H1 (cell line): ENCODE results near the gene GCH1. TPM values are rescaled to one million over a fixed set of nuclear protein-coding genes. Genes with fewer than 3 reads are reported as not detected.

Source experiments
- CTCF ChIA-PET: fragments of 300-600 bp; sonication (Branson Sonifier 250); formaldehyde crosslinking; loops from one replicate; lab custom pipeline; 2021; ENCODE audit not compliant: partially characterized antibody; lab: Charles Lee
- POLR2A ChIA-PET: fragments of 300-600 bp; sonication (Branson Sonifier 250); formaldehyde crosslinking; loops from one replicate; lab custom pipeline; 2021; ENCODE audit warnings: inconsistent platforms; ENCODE audit not compliant: partially characterized antibody; lab: Charles Lee
- DNase-seq, 2 experiments: peaks; one replicate each; pipeline versions ENCODE4 v3.0.0 to v3.0.0-alpha.2; 2010 to 2022; ENCODE audit warnings: low spot score in 2 of 2, low read depth in 1 of 2, mixed read lengths in 1 of 2
- FAIRE-seq: peaks from 2 replicates; lab custom pipeline; 2011; peaks lifted over from hg19 to GRCh38; lab: Jason Lieb, UNC
- H2AFZ ChIP-seq: 2 replicates; pipeline ENCODE4 v1.8.1; 2012; ENCODE audit warnings: low read length, inconsistent platforms
- H2AK5ac ChIP-seq: 2 replicates; pipeline ENCODE4 v1.6.1; 2013; ENCODE audit warnings: low read depth, low read length
- H2BK120ac ChIP-seq: replicated peaks from 2 replicates; pipeline ENCODE3; 2013; ENCODE audit warnings: low read depth, low read length, inconsistent platforms
- H2BK12ac ChIP-seq: 2 replicates; pipeline ENCODE4 v1.6.1; 2013; ENCODE audit warnings: low read depth, low read length
- H2BK15ac ChIP-seq: 2 replicates; pipeline ENCODE4 v1.6.1; 2013; ENCODE audit warnings: low read length
- H2BK20ac ChIP-seq: 2 replicates; pipeline ENCODE4 v1.6.1; 2013; ENCODE audit warnings: low read length
- H2BK5ac ChIP-seq: 2 replicates; pipeline ENCODE4 v1.6.1; 2013; ENCODE audit warnings: low read depth, low read length
- H3K14ac ChIP-seq: 2 replicates; pipeline ENCODE4 v1.6.1; 2013; ENCODE audit warnings: inconsistent platforms; ENCODE audit not compliant: insufficient read length
- H3K18ac ChIP-seq: 2 replicates; pipeline ENCODE4 v1.6.1; 2013; ENCODE audit warnings: low read length; ENCODE audit errors: extremely low read depth
- H3K23ac ChIP-seq: 2 replicates; pipeline ENCODE4 v1.6.1; 2013; ENCODE audit warnings: inconsistent platforms; ENCODE audit not compliant: insufficient read length
- H3K23me2 ChIP-seq: 2 replicates; pipeline ENCODE4 v1.6.1; 2013; ENCODE audit warnings: low read depth, low read length
- H3K27ac ChIP-seq: 2 replicates; pipeline ENCODE4 v1.6.1; 2011; ENCODE audit warnings: low read depth, low read length, inconsistent platforms
- H3K27me3 ChIP-seq, 4 experiments: replicated peaks in 1 of 4; 1 replicate in 1 of 4; 2 replicates in 3 of 4; pipeline versions ENCODE4 v1.6.1 to v1.8.1; 2011 to 2013; ENCODE audit warnings: low read length in 3 of 4, mild to moderate bottlenecking in 3 of 4, inconsistent platforms in 2 of 4, mixed read lengths in 2 of 4, moderate library complexity in 1 of 4; ENCODE audit not compliant: control insufficient read depth in 3 of 4, insufficient read depth in 3 of 4; ENCODE audit errors: extremely low read depth in 1 of 4
- H3K36me3 ChIP-seq, 4 experiments: 2 replicates each; pipeline versions ENCODE4 v1.6.1 to v1.8.1; 2011 to 2013; ENCODE audit warnings: mild to moderate bottlenecking in 4 of 4, low read length in 3 of 4, moderate library complexity in 2 of 4, control low read depth in 1 of 4, inconsistent platforms in 1 of 4; ENCODE audit not compliant: insufficient read depth in 4 of 4, control insufficient read depth in 2 of 4
- H3K4ac ChIP-seq: replicated peaks from 2 replicates; pipeline ENCODE3; 2013; ENCODE audit warnings: low read length, low read depth, mixed read lengths, inconsistent platforms; ENCODE audit not compliant: insufficient read length
- H3K4me1 ChIP-seq, 4 experiments: replicated peaks in 1 of 4; 1 replicate in 1 of 4; 2 replicates in 3 of 4; pipeline versions ENCODE4 v1.6.1 to v1.8.1; 2011 to 2013; ENCODE audit warnings: low read length in 3 of 4, inconsistent platforms in 2 of 4, mixed read lengths in 1 of 4; ENCODE audit not compliant: insufficient read depth in 4 of 4, control insufficient read depth in 3 of 4
- H3K4me2 ChIP-seq, 2 experiments: 2 replicates each; pipeline versions ENCODE4 v1.6.1 to v1.8.1; 2011 to 2013; ENCODE audit warnings: low read depth in 2 of 2, low read length in 2 of 2, control low read depth in 1 of 2, inconsistent platforms in 1 of 2, mild to moderate bottlenecking in 1 of 2; ENCODE audit not compliant: insufficient read depth in 1 of 2
- H3K4me3 ChIP-seq, 4 experiments: fragments of 200-600, 300-600 bp in 1 of 4; sonication (generic), shearing (Covaris generic), sonication (Bioruptor Twin) in 1 of 4; 2 replicates each; pipeline versions ENCODE4 v1.5.1 to v1.8.1; 2011 to 2016; ENCODE audit warnings: low read length in 4 of 4, low read depth in 3 of 4, control low read depth in 2 of 4, inconsistent platforms in 2 of 4, mild to moderate bottlenecking in 2 of 4, mixed read lengths in 1 of 4, moderate library complexity in 1 of 4; ENCODE audit not compliant: insufficient read depth in 2 of 4; ENCODE audit errors: extremely low read depth in 1 of 4
- H3K56ac ChIP-seq: replicated peaks from 2 replicates; pipeline ENCODE3; 2013; ENCODE audit warnings: low read depth, mild to moderate bottlenecking, mixed read lengths, low read length, inconsistent platforms; ENCODE audit not compliant: insufficient read length
- H3K79me1 ChIP-seq: 2 replicates; pipeline ENCODE4 v1.6.1; 2013; ENCODE audit warnings: low read depth, low read length, control low read depth
- H3K79me2 ChIP-seq, 2 experiments: 2 replicates each; pipeline versions ENCODE4 v1.6.1 to v1.8.1; 2012 to 2013; ENCODE audit warnings: low read length in 2 of 2, mild to moderate bottlenecking in 2 of 2, inconsistent platforms in 1 of 2; ENCODE audit not compliant: insufficient read depth in 2 of 2, control insufficient read depth in 1 of 2
- H3K9ac ChIP-seq, 4 experiments: replicated peaks in 1 of 4; 1 replicate in 1 of 4; 2 replicates in 3 of 4; pipeline versions ENCODE4 v1.6.1 to v1.8.1; 2011 to 2013; ENCODE audit warnings: low read depth in 3 of 4, low read length in 3 of 4, control low read depth in 2 of 4, mild to moderate bottlenecking in 2 of 4, moderate library complexity in 2 of 4, inconsistent platforms in 1 of 4; ENCODE audit errors: extremely low read depth in 1 of 4
- H3K9me3 ChIP-seq, 2 experiments: 2 replicates each; pipeline versions ENCODE4 v1.6.1 to v1.8.1; 2012 to 2013; ENCODE audit warnings: mild to moderate bottlenecking in 2 of 2, moderate library complexity in 2 of 2, control low read depth in 1 of 2, inconsistent platforms in 1 of 2, low read depth in 1 of 2, low read length in 1 of 2, mixed read lengths in 1 of 2; ENCODE audit not compliant: insufficient read depth in 2 of 2
- H4K20me1 ChIP-seq, 2 experiments: replicated peaks in 1 of 2; 2 replicates each; pipeline versions ENCODE3 to v1.8.1; 2011 to 2013; ENCODE audit warnings: inconsistent platforms in 2 of 2, low read length in 2 of 2, mild to moderate bottlenecking in 1 of 2; ENCODE audit not compliant: insufficient read depth in 2 of 2, control insufficient read depth in 1 of 2
- H4K5ac ChIP-seq: 2 replicates; pipeline ENCODE4 v1.6.1; 2013; ENCODE audit warnings: low read length, low read depth, mixed read lengths, inconsistent platforms; ENCODE audit not compliant: insufficient read length
- H4K8ac ChIP-seq: 2 replicates; pipeline ENCODE4 v1.8.0; 2013; ENCODE audit warnings: mild to moderate bottlenecking, moderate library complexity, low read length, inconsistent platforms; ENCODE audit not compliant: insufficient read depth; ENCODE audit errors: extremely low read depth
- H4K91ac ChIP-seq: replicated peaks from 2 replicates; pipeline ENCODE3; 2013; ENCODE audit warnings: low read length, mixed read lengths, inconsistent platforms; ENCODE audit not compliant: insufficient read length
- BCL11A ChIP-seq, 2 experiments: IDR thresholded peaks; one replicate each; pipeline ENCODE4 v1.6.1; 2011; ENCODE audit warnings: low read depth in 2 of 2, low read length in 2 of 2, mild to moderate bottlenecking in 2 of 2
- BRCA1 ChIP-seq: IDR thresholded peaks from 2 replicates; pipeline ENCODE4 v1.6.1; 2012; ENCODE audit warnings: low read depth, low read length, improper control_type of control experiment
- FOSL1 ChIP-seq: IDR thresholded peaks from 2 replicates; pipeline ENCODE4 v1.6.1; 2011; ENCODE audit warnings: mild to moderate bottlenecking, low read depth, low read length, moderate library complexity; ENCODE audit not compliant: insufficient read depth
- NRF1 ChIP-seq: IDR thresholded peaks from 2 replicates; pipeline ENCODE4 v1.6.1; 2011; ENCODE audit warnings: mild to moderate bottlenecking, low read depth, low read length, improper control_type of control experiment
- PHF8 ChIP-seq: fragments of 200-600 bp; sonication (generic); conservative IDR thresholded peaks from 2 replicates; pipeline ENCODE4 v1.7.1; 2012; ENCODE audit warnings: low read depth, mild to moderate bottlenecking, inconsistent platforms, low read length, moderate library complexity
- RNF2 ChIP-seq: fragments of 200-900, 300-1000 bp; sonication (generic); IDR thresholded peaks from 2 replicates; pipeline ENCODE4 v1.7.1; 2016; ENCODE audit warnings: borderline replicate concordance, low read depth, mild to moderate bottlenecking, antibody characterized with exemption, low read length; ENCODE audit not compliant: poor library complexity, severe bottlenecking; ENCODE audit errors: missing control alignments
- SP1 ChIP-seq: IDR thresholded peaks from 2 replicates; pipeline ENCODE4 v1.6.1; 2011; ENCODE audit warnings: low read depth, low read length
- SP2 ChIP-seq: IDR thresholded peaks from 2 replicates; pipeline ENCODE4 v1.6.1; 2012; ENCODE audit warnings: mild to moderate bottlenecking, low read length, inconsistent platforms
- SP4 ChIP-seq: IDR thresholded peaks from 2 replicates; pipeline ENCODE4 v1.6.1; 2012; ENCODE audit warnings: low read length, inconsistent platforms
- SRF ChIP-seq: IDR thresholded peaks from 2 replicates; pipeline ENCODE4 v1.6.1; 2011; ENCODE audit warnings: mild to moderate bottlenecking, low read depth, low read length, moderate library complexity
- SUZ12 ChIP-seq: fragments of 200-600 bp; sonication (generic); IDR thresholded peaks from 2 replicates; pipeline ENCODE4 v1.6.1; 2012; ENCODE audit warnings: mild to moderate bottlenecking, inconsistent platforms, low read length, moderate library complexity, mixed read lengths
- TBP ChIP-seq: IDR thresholded peaks from 2 replicates; pipeline ENCODE4 v1.6.1; 2011; ENCODE audit warnings: low read depth, low read length, improper control_type of control experiment
- USF2 ChIP-seq: IDR thresholded peaks from 2 replicates; pipeline ENCODE4 v1.6.1; 2011; ENCODE audit warnings: low read length, improper control_type of control experiment
- WGBS, 2 experiments: shearing (Covaris generic) in 1 of 2; methylation state at CpG; one replicate each; pipeline versions ENCODE4 v1.1.6 to v1.1.7; 2013 to 2015; ENCODE audit warnings: low lambda C conversion rate in 2 of 2, mixed read lengths in 2 of 2, inconsistent platforms in 1 of 2, low coverage in 1 of 2, missing lambda C conversion rate in 1 of 2; ENCODE audit not compliant: insufficient replicate concordance in 2 of 2, insufficient coverage in 1 of 2, insufficient read length in 1 of 2; ENCODE audit errors: extremely low coverage in 1 of 2, missing lambda C conversion rate in 1 of 2; 5-methylcytosine and 5-hydroxymethylcytosine counted together
- polyA plus RNA-seq, 7 experiments: library from polyadenylated mRNA; depleted of rRNA in 3 of 7; stranded (reverse) in 5 of 7; unstranded in 2 of 7; fragments of >200 nt in 5 of 7; fragments of 200-250 nt in 2 of 7; gene quantifications; 1 replicate in 5 of 7; 2 replicates in 1 of 7; 4 replicates in 1 of 7; pipeline versions ENCODE4 v1.2.1 to v1.2.3, GENCODE V29; 2011 to 2013; ENCODE audit warnings: missing spikeins in 2 of 7, mixed read lengths in 2 of 7
- total RNA-seq: library from RNA; stranded (reverse); fragmentation: NEBNext Ultra II Directional; extraction: Animal tissue kit (Norgen Biotek cat#: 25700); gene quantifications from 2 replicates; pipeline ENCODE4 v1.2.1, GENCODE V29; 2021
- TF ChIP-seq, protein P1 (sequence below): IDR thresholded peaks from 2 replicates; pipeline ENCODE4 v1.6.1; 2012; ENCODE audit warnings: inconsistent platforms

Gene GCH1
- total and polyA plus RNA-seq, 2 of the 8 experiments (the other 6 are each of a cell fraction or from before 2014, with no cell fraction given): 7.3 to 7.9 TPM

- H3K27ac ChIP-seq: no peak overlapping the region
- ChIA-PET CTCF (no interaction called here), POLR2A (no interaction called here)
- H4K20me1 ChIP-seq: no peaks in the 10 kb centered on the region
- no peak overlapping the region for H3K23ac ChIP-seq
- no peak overlapping the region for H2BK120ac ChIP-seq
- H3K18ac ChIP-seq: no peak overlapping the region
- H2BK12ac ChIP-seq: no peak overlapping the region
- no peak overlapping the region for H3K56ac ChIP-seq
- WGBS, 2 experiments: 90% methylated on average over 1 of the region's 1 CpG; no CpG with 5 or more reads in 1 of the 2 experiments
- H3K79me2 ChIP-seq: no peaks in the 10 kb centered on the region
- H4K5ac ChIP-seq: no peak overlapping the region
- H4K8ac ChIP-seq: no peak overlapping the region
- H3K9me3 ChIP-seq: no peaks in the 10 kb centered on the region
- no peaks in the 10 kb centered on the region for H3K79me1 ChIP-seq
- no peak overlapping the region for H3K4me3 ChIP-seq
- H3K4me1 ChIP-seq: no peaks in the 10 kb centered on the region
- H4K91ac ChIP-seq: no peak overlapping the region
- no peaks in the 10 kb centered on the region for H3K36me3 ChIP-seq
- H3K27me3 ChIP-seq: no peaks in the 10 kb centered on the region
- DNase-seq (no peak), FAIRE-seq (no peak)
- H3K14ac ChIP-seq: no peak overlapping the region
- no peak overlapping the region for H2BK15ac ChIP-seq
- no peak overlapping the region for H3K9ac ChIP-seq
- no peak overlapping the region for H3K4ac ChIP-seq
- no peaks in the 10 kb centered on the region for H3K23me2 ChIP-seq
- H2BK20ac ChIP-seq: no peak overlapping the region
- H2AFZ ChIP-seq: no peak overlapping the region
- no peak overlapping the region for H2AK5ac ChIP-seq
- no peak overlapping the region for H2BK5ac ChIP-seq
- no peak overlapping the region for H3K4me2 ChIP-seq
- TF ChIP-seq SP2 (no peak), SP4 (no peak), BCL11A (IDR thresholded peaks at IDR 0.05; ENCODE audit: low read depth in 2 of 2, low read length in 2 of 2) (no peak), SUZ12 (no peak), RNF2 (no peak), SP1 (no peak), PHF8 (no peak), NRF1 (no peak), SRF (no peak), TBP (no peak), BRCA1 (no peak), USF2 (no peak), FOSL1 (no peak)
- TF ChIP-seq, protein P1, sequence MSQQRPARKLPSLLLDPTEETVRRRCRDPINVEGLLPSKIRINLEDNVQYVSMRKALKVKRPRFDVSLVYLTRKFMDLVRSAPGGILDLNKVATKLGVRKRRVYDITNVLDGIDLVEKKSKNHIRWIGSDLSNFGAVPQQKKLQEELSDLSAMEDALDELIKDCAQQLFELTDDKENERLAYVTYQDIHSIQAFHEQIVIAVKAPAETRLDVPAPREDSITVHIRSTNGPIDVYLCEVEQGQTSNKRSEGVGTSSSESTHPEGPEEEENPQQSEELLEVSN: no peak
Observed at GRCh38 chr14:54927551-54927950, 24.9 kb upstream of the GCH1 start.
